Fibroblast of the aortic adventitia (primary cell): ENCODE measurements around the gene UPP1. TPM values are rescaled to one million over a fixed set of nuclear protein-coding genes. Genes with fewer than 3 reads are reported as not detected.

ENCODE experiments used
- DNase-seq: peaks from one replicate; pipeline ENCODE4 v3.0.0-alpha.2; 2010; ENCODE audit warnings: low read depth
- H3K4me3 ChIP-seq: 2 replicates; pipeline ENCODE4 v1.5.1; 2011; ENCODE audit warnings: low read depth, mild to moderate bottlenecking, control low read depth, low read length, moderate library complexity
- total RNA-seq: library from RNA; depleted of rRNA; stranded (reverse); fragments of >200 nt; gene quantifications from 2 replicates; pipeline ENCODE4 v1.2.3, GENCODE V29; 2012; ENCODE audit warnings: low replicate concordance
- TF ChIP-seq, protein P1 (sequence below): IDR thresholded peaks from 2 replicates; pipeline ENCODE4 v1.5.1; 2011; ENCODE audit warnings: mild to moderate bottlenecking, low read length, control low read depth, inconsistent platforms; ENCODE audit not compliant: insufficient read depth

Gene UPP1
- total RNA-seq, 1 donor = 12.4 TPM

DNA sequence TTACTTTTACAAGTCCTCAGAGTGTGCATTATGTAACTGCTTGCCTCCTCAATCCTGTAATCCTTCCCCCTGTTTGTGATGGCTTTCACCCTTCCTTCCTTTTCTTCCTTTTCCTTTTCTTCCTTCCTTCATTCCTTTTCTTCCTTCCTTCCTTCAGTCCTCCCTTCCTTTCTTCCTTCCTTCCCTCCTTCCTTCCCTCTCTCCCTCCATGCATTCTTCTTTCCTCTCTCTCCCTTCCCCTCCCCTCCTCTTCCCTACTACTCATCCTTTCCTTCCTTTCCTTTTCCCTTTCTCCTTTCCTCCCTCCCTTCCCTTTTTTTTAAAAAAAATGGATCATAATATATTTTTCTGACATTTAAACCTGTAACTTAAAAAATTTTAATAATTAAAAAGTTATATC, 60.0 kb downstream of the UPP1 start:
- TF ChIP-seq, protein P1, sequence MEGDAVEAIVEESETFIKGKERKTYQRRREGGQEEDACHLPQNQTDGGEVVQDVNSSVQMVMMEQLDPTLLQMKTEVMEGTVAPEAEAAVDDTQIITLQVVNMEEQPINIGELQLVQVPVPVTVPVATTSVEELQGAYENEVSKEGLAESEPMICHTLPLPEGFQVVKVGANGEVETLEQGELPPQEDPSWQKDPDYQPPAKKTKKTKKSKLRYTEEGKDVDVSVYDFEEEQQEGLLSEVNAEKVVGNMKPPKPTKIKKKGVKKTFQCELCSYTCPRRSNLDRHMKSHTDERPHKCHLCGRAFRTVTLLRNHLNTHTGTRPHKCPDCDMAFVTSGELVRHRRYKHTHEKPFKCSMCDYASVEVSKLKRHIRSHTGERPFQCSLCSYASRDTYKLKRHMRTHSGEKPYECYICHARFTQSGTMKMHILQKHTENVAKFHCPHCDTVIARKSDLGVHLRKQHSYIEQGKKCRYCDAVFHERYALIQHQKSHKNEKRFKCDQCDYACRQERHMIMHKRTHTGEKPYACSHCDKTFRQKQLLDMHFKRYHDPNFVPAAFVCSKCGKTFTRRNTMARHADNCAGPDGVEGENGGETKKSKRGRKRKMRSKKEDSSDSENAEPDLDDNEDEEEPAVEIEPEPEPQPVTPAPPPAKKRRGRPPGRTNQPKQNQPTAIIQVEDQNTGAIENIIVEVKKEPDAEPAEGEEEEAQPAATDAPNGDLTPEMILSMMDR = no peak
- DNase-seq = no peak
- no peak overlapping the region for H3K4me3 ChIP-seq

DNA sequence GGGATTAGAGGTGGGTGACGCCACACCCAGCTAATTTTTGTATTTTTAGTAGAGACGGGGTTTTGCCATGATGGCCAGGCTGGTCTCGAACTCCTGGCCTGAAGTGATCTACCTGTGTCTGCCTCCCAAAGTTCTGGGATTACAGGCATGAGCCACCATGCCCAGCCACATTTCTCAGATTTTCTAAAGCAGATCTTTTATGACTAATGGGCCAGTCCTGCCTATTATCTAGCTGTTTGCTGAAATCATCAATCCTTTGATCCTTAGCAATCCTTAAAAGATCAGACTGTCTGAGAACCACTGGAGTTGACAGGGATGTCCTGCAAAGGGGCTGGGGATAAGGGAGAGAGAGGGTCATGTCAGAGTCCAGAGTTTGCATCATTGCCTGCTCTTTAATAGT, 61.0 kb downstream of the UPP1 start:
- no peak for DNase-seq
- TF ChIP-seq, protein P1 = no peak
- H3K4me3 ChIP-seq = no peak overlapping the region

DNA sequence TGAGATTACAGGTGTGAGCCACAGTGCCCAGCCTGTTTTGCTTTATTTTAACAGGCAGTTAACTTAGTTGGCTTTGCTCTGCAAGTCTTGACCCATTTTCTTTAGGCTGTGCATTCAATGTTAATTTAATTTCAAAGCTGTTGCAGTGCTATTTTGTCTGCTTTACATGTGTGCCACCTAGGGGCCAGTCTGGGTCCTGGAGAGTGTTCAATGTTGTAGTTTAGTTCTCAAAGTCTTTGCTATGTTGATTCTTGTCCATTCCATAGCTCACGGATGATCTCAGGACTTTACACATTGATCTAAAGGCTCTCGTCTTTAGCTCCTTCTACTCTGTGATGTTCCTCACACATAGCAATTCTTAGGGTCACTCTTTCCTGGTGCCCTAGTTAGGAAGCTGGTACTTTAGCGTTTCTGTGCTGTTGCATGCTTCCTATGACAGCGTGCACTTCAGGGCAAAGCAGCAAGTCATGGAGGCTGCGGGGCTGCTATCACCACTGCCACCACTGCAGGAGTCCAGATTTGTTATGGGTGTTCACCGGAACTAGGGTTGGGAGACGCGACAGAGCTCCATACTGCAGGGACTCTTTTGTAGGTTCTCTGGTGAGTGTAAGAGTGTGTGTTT, 65.8 kb downstream of the UPP1 start:
- no peak overlapping the region for H3K4me3 ChIP-seq
- TF ChIP-seq, protein P1 = peak; percentile 74
- DNase-seq = peak; percentile 63

Other genes starting within 250 kb of the UPP1 start
- gene PKD1L1, start 140.8 kb upstream of the UPP1 start, total RNA-seq = under 0.01 TPM in 2 replicates
- gene HUS1, start 109.7 kb upstream of the UPP1 start, total RNA-seq = 8.6 and 28.6 TPM in 2 replicates
- not detected in 2 replicates for gene SUN3, start 60.2 kb upstream of the UPP1 start, total RNA-seq
- 0.09 TPM in 1 of 2 replicates, not detected in the other for gene C7orf57, start 53.7 kb upstream of the UPP1 start, total RNA-seq
- gene ABCA13, start 82.2 kb downstream of the UPP1 start, total RNA-seq = 0.54 TPM in 1 of 2 replicates, not detected in the other